HG03558 (cell line): Measurements from ENCODE around the gene CRIM1.
"Not testable (repeated sequence)": the region's sequence is repeated elsewhere in the genome, so short reads cannot be mapped to it uniquely, and the experiment has no call there.

ENCODE experiments used
- ATAC-seq: cut with Tn5 transposase; IDR thresholded peaks from one replicate; pipeline ENCODE4 v1.9.1; 2021; ENCODE audit warnings: moderate number of reproducible peaks; ENCODE audit not compliant: unreplicated experiment; ENCODE audit errors: extremely low read depth

The CRIM1 gene

GRCh38 chr2:36355151-36355889, at the start of gene CRIM1:
Gene CRIM1, plus strand, starts transcription at chr2:36355778. Its CDS starts 515 bp downstream, at chr2:36356293.
- no peak for ATAC-seq

GRCh38 chr2:36307441-36307840, 48.1 kb upstream of the CRIM1 start:
- ATAC-seq = no peak

GRCh38 chr2:36310444-36310843, 45.1 kb upstream of the CRIM1 start:
- ATAC-seq = not testable (repeated sequence)

- ATAC-seq = no peak
Observed at GRCh38 chr2:36318547-36318946, 37.0 kb upstream of the CRIM1 start.

- ATAC-seq = no peak
Observed at GRCh38 chr2:36322108-36322507, 33.5 kb upstream of the CRIM1 start.

- no peak for ATAC-seq
Observed at GRCh38 chr2:36326286-36326685, 29.3 kb upstream of the CRIM1 start.

GRCh38 chr2:36329251-36329650, 26.3 kb upstream of the CRIM1 start:
- no peak for ATAC-seq

- no peak for ATAC-seq
Observed at GRCh38 chr2:36329746-36330472, 25.7 kb upstream of the CRIM1 start.

GRCh38 chr2:36330473-36331395, 24.8 kb upstream of the CRIM1 start:
- ATAC-seq = no peak

GRCh38 chr2:36333350-36334012, 22.1 kb upstream of the CRIM1 start:
- no peak for ATAC-seq

- no peak for ATAC-seq
Observed at GRCh38 chr2:36335597-36335996, 20.0 kb upstream of the CRIM1 start.

- no peak for ATAC-seq
Observed at GRCh38 chr2:36336321-36336720, 19.3 kb upstream of the CRIM1 start.

GRCh38 chr2:36337354-36337753, 18.2 kb upstream of the CRIM1 start:
- ATAC-seq = peak; percentile 56

GRCh38 chr2:36338124-36338826, 17.3 kb upstream of the CRIM1 start:
- ATAC-seq = no peak

- no peak for ATAC-seq
Observed at GRCh38 chr2:36338827-36339145, 16.8 kb upstream of the CRIM1 start.

GRCh38 chr2:36339607-36340218, 15.9 kb upstream of the CRIM1 start:
- no peak for ATAC-seq

- no peak for ATAC-seq
Observed at GRCh38 chr2:36343606-36344005, 12.0 kb upstream of the CRIM1 start.

- no peak for ATAC-seq
Observed at GRCh38 chr2:36348721-36349120, 6.9 kb upstream of the CRIM1 start.

- no peak for ATAC-seq
Observed at GRCh38 chr2:36351291-36351690, 4.3 kb upstream of the CRIM1 start.
